HCT116 (cell line): ENCODE measurements around the gene RNASET2. TPM values are rescaled to one million over a fixed set of nuclear protein-coding genes. Genes with fewer than 3 reads are reported as not detected.

Source experiments
- ATAC-seq: fragments of 200-7000 bp; cut with Tn5 transposase; 2 replicates; pipeline ENCODE4 v1.9.1; 2020; ENCODE audit warnings: mild to moderate bottlenecking, moderate library complexity
- BruUV-seq: library from RNA; stranded (reverse); fragments of 400-500 nt; replicated peaks from 2 replicates; lab custom pipeline; 2021; lab: Mats Ljungman, UMichigan
- CTCF ChIA-PET: fragments of 300-600 bp; sonication (Branson Sonifier 250); formaldehyde crosslinking; loops from one replicate; lab custom pipeline; 2021; ENCODE audit warnings: antibody characterized with exemption; lab: Charles Lee
- POLR2A ChIA-PET: fragments of 300-600, 350-600 bp; sonication (Branson Sonifier 250); formaldehyde crosslinking; loops from one replicate; lab custom pipeline; 2021; ENCODE audit warnings: antibody characterized with exemption; lab: Charles Lee
- RAD21 ChIA-PET, 2 experiments: fragments of 300-600 bp; sonication (Branson Sonifier 250); formaldehyde crosslinking; loops; one replicate each; lab custom pipeline; 2023; ENCODE audit warnings: low total read pairs in 2 of 2; ENCODE audit not compliant: uncharacterized antibody in 2 of 2, unreplicated experiment in 2 of 2, low non-redundant PET in 1 of 2; lab: Charles Lee
- DNase-seq: peaks from one replicate; pipeline ENCODE4 v3.0.0-alpha.2; 2010; ENCODE audit warnings: low read depth, low spot score
- H2AFZ ChIP-seq: fragments of 200-600 bp; shearing (Covaris generic), sonication (generic); 2 replicates; pipeline ENCODE4 v1.6.1; 2017; ENCODE audit warnings: low read depth, mixed run types, mixed read lengths, antibody characterized with exemption, low read length; ENCODE audit not compliant: poor library complexity, severe bottlenecking
- H3K27ac ChIP-seq: 2 replicates; pipeline ENCODE4 v1.5.1; 2012; ENCODE audit warnings: low read depth, low read length
- H3K27me3 ChIP-seq: fragments of 200-600 bp; sonication (generic); 2 replicates; pipeline ENCODE4 v1.6.1; 2016; ENCODE audit warnings: mixed run types, low read length, mixed read lengths; ENCODE audit not compliant: insufficient read depth
- H3K36me3 ChIP-seq, 2 experiments: fragments of 200-500 bp in 1 of 2; fragments of 200-600 bp in 1 of 2; sonication (Bioruptor generic) in 1 of 2; sonication (generic) in 1 of 2; 2 replicates each; pipeline versions ENCODE4 v1.5.1 to v1.6.1; 2014 to 2016; ENCODE audit warnings: low read length in 2 of 2, inconsistent platforms in 1 of 2, mixed read lengths in 1 of 2, mixed run types in 1 of 2; ENCODE audit not compliant: insufficient read depth in 2 of 2, control insufficient read depth in 1 of 2
- H3K4me1 ChIP-seq, 2 experiments: fragments of 200-600 bp in 1 of 2; sonication (generic) in 1 of 2; 2 replicates each; pipeline versions ENCODE4 v1.5.1 to v1.6.1; 2012 to 2017; ENCODE audit warnings: low read length in 2 of 2, inconsistent platforms in 1 of 2, mild to moderate bottlenecking in 1 of 2, mixed read lengths in 1 of 2, mixed run types in 1 of 2, moderate library complexity in 1 of 2; ENCODE audit not compliant: insufficient read depth in 2 of 2, control insufficient read depth in 1 of 2
- H3K4me2 ChIP-seq: fragments of 200-600 bp; sonication (generic); 2 replicates; pipeline ENCODE4 v1.6.1; 2017; ENCODE audit warnings: mixed run types, low read length, mixed read lengths
- H3K4me3 ChIP-seq, 2 experiments: fragments of 200-600 bp in 1 of 2; sonication (generic) in 1 of 2; replicated peaks in 1 of 2; 2 replicates each; pipeline ENCODE4 v1.5.1; 2011 to 2016; ENCODE audit warnings: low read length in 2 of 2, control low read depth in 1 of 2, low read depth in 1 of 2, mild to moderate bottlenecking in 1 of 2, mixed read lengths in 1 of 2, mixed run types in 1 of 2
- H3K79me2 ChIP-seq: fragments of 200-600 bp; sonication (generic); 2 replicates; pipeline ENCODE4 v1.6.1; 2017; ENCODE audit warnings: mild to moderate bottlenecking, mixed run types, low read length, moderate library complexity, mixed read lengths; ENCODE audit not compliant: insufficient read depth
- H3K9ac ChIP-seq: fragments of 200-600 bp; sonication (generic); 2 replicates; pipeline ENCODE4 v1.6.1; 2016; ENCODE audit warnings: low read length, mixed read lengths
- H3K9me2 ChIP-seq: fragments of 200-600 bp; sonication (generic), shearing (Covaris generic); 2 replicates; pipeline ENCODE4 v1.6.1; 2017; ENCODE audit warnings: mixed run types, mild to moderate bottlenecking, moderate library complexity; ENCODE audit not compliant: insufficient read depth
- H3K9me3 ChIP-seq, 2 experiments: fragments of 200-500 bp in 1 of 2; fragments of 200-600 bp in 1 of 2; sonication (Bioruptor generic) in 1 of 2; sonication (generic) in 1 of 2; 2 replicates each; pipeline ENCODE4 v1.6.1; 2014 to 2017; ENCODE audit warnings: low read length in 2 of 2, mixed read lengths in 2 of 2, inconsistent platforms in 1 of 2, low read depth in 1 of 2, mild to moderate bottlenecking in 1 of 2, mixed run types in 1 of 2, moderate library complexity in 1 of 2; ENCODE audit not compliant: control insufficient read depth in 1 of 2, insufficient read depth in 1 of 2
- H4K20me1 ChIP-seq: fragments of 200-600 bp; sonication (generic), shearing (Covaris generic); 2 replicates; pipeline ENCODE4 v1.6.1; 2017; ENCODE audit warnings: mixed run types, mild to moderate bottlenecking, moderate library complexity; ENCODE audit not compliant: insufficient read depth
- ATF3 ChIP-seq: IDR thresholded peaks from 2 replicates; pipeline ENCODE4 v1.6.1; 2012
- CBX3 ChIP-seq: IDR thresholded peaks from 2 replicates; pipeline ENCODE4 v1.6.1; 2012; ENCODE audit warnings: low read depth
- CEBPB ChIP-seq: IDR thresholded peaks from 2 replicates; pipeline ENCODE4 v1.6.1; 2012; ENCODE audit warnings: low read depth
- CTCF ChIP-seq, 3 experiments: fragments of 200-600 bp in 1 of 3; sonication (generic) in 1 of 3; IDR thresholded peaks in 2 of 3; conservative IDR thresholded peaks in 1 of 3; 2 replicates each; pipeline ENCODE4 v1.5.1; 2012 to 2017; ENCODE audit warnings: low read depth in 2 of 3, low read length in 2 of 3, antibody characterized with exemption in 1 of 3, borderline replicate concordance in 1 of 3, control low read depth in 1 of 3, mild to moderate bottlenecking in 1 of 3, mixed read lengths in 1 of 3, mixed run types in 1 of 3, moderate library complexity in 1 of 3; ENCODE audit not compliant: insufficient read depth in 1 of 3
- EGR1 ChIP-seq: IDR thresholded peaks from 2 replicates; pipeline ENCODE4 v1.6.1; 2012; ENCODE audit warnings: low read depth
- ELF1 ChIP-seq: IDR thresholded peaks from 2 replicates; pipeline ENCODE4 v1.6.1; 2012; ENCODE audit warnings: low read depth, borderline replicate concordance
- EZH2 ChIP-seq: fragments of 200-600 bp; sonication (generic); IDR thresholded peaks from 2 replicates; pipeline ENCODE4 v1.6.1; 2017; ENCODE audit warnings: antibody characterized with exemption, mixed run types
- EZH2phosphoT487 ChIP-seq: fragments of 200-600 bp; IDR thresholded peaks from 2 replicates; pipeline ENCODE4 v1.6.1; 2018; ENCODE audit warnings: antibody characterized with exemption, borderline replicate concordance
- JUND ChIP-seq: IDR thresholded peaks from 2 replicates; pipeline ENCODE4 v1.6.1; 2012
- MAX ChIP-seq: IDR thresholded peaks from 2 replicates; pipeline ENCODE4 v1.6.1; 2012
- RAD21 ChIP-seq: IDR thresholded peaks from 2 replicates; pipeline ENCODE4 v1.6.1; 2012; ENCODE audit warnings: low read depth, mild to moderate bottlenecking
- SIN3A ChIP-seq: IDR thresholded peaks from 2 replicates; pipeline ENCODE4 v1.6.1; 2012; ENCODE audit warnings: low read depth
- SRF ChIP-seq: IDR thresholded peaks from 2 replicates; pipeline ENCODE4 v1.6.1; 2012; ENCODE audit warnings: low read depth
- TCF7L2 ChIP-seq: IDR thresholded peaks from 2 replicates; pipeline ENCODE4 v1.7.0; 2011; ENCODE audit warnings: borderline replicate concordance, inconsistent platforms; ENCODE audit not compliant: insufficient read depth, insufficient read length; ENCODE audit errors: extremely low read depth
- YY1 ChIP-seq: IDR thresholded peaks from 2 replicates; pipeline ENCODE4 v1.6.1; 2011; ENCODE audit warnings: low read length, low read depth, moderate library complexity, mild to moderate bottlenecking; ENCODE audit not compliant: insufficient replicate concordance; ENCODE audit errors: extremely low read depth
- ZBTB33 ChIP-seq: IDR thresholded peaks from 2 replicates; pipeline ENCODE4 v1.6.1; 2011; ENCODE audit warnings: mild to moderate bottlenecking, low read length, moderate library complexity; ENCODE audit not compliant: insufficient replicate concordance; ENCODE audit errors: extremely low read depth
- ZFX ChIP-seq: fragments of 450-650 bp; IDR thresholded peaks from 2 replicates; pipeline ENCODE4 v1.6.1; 2017
- ZNF274 ChIP-seq: fragments of 200-500 bp; sonication (Bioruptor generic); IDR thresholded peaks from 2 replicates; pipeline ENCODE4 v1.6.1; 2014; ENCODE audit warnings: mild to moderate bottlenecking, low read depth, low read length, inconsistent platforms
- intact Hi-C: fragments of 100-400 bp; cut with micrococcal nuclease; formaldehyde crosslinking; loops from 2 replicates; pipeline ENCODE4 v1.10.0; 2022
- total RNA-seq: library from RNA; stranded (reverse); gene quantifications from one replicate; pipeline ENCODE4 v1.2.1, GENCODE V29; 2021; ENCODE audit not compliant: unreplicated experiment
- TF ChIP-seq, protein P1 (sequence below): IDR thresholded peaks from 2 replicates; pipeline ENCODE4 v1.6.1; 2012; ENCODE audit warnings: low read depth

The RNASET2 gene
- total RNA-seq, 1 experiment from 2014 or later, result 32.8 TPM

DNA sequence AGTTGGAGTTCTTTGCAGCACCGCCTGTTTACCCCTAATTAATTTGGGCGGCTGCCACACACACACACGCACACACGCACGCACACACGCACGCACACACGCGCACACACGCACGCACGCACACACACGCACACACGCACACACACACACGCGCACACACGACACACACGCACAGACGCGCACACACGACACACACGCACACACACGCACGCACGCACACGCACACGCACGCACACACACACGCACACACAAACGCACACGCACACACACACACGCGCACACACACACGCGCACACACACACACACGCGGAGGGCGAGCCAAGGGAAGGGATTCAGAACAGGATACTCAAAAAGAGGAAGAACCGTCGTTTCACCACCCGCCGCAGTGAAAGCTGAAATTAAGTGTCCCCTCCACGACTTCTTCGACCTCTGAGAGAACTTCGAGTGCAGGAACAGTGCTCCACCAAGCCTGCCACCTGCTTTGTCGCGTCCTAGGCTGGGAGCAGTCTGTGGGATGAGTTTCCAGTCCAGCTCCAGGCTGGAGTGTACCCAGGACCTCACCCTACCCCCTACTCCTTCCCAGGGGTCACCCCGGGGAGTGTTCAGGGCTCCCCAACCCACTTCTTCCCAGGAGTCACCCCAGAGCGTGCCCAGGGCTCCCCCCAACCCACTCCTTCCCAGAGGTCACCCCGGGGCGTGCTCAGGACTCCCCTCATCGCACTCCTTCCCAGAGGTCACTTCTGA is 1.1 kb downstream of the RNASET2 start:
- Histone ChIP-seq H3K4me3 (peak overlapping the region; percentile 67 to 82), H3K9ac (peak overlapping the region; percentile 74), H3K36me3 (0 out of 4 replicates have a peak, but pooled peaks cover 0 to 6% of the 10 kb centered on the region in 2 experiments), H3K4me2 (peak overlapping the region; percentile 97), H3K9me2 (no peaks in the 10 kb centered on the region), H3K9me3 (no peaks in the 10 kb centered on the region), H4K20me1 (no peaks in the 10 kb centered on the region), H3K27me3 (no peaks in the 10 kb centered on the region), H3K4me1 (peaks cover 4 to 23% of the 10 kb centered on the region in 2 experiments; a peak in 3 of 4 replicates), H2AFZ (no peak overlapping the region), H3K27ac (peak overlapping the region; percentile 42; the same call in 1 of the 2 replicates), H3K79me2 (no peaks in the 10 kb centered on the region)
- no peak for ATAC-seq
- no peak for DNase-seq
- TF ChIP-seq ZBTB33 (no peak), ATF3 (no peak), ELF1 (no peak), TCF7L2 (no peak), ZNF274 (no peak), EZH2 (no peak), SRF (no peak), CEBPB (no peak), SIN3A (no peak), EZH2phosphoT487 (no peak), YY1 (no peak), CTCF (IDR thresholded peaks at IDR 0.05 in 2 of 3, conservative IDR thresholded peaks at IDR 0.05 in 1 of 3; ENCODE audit: borderline replicate concordance in 1 of 3, insufficient read depth in 1 of 3, low read depth in 2 of 3, low read length in 2 of 3) (no peak), RAD21 (no peak), CBX3 (no peak), EGR1 (no peak), JUND (no peak), ZFX (no peak), MAX (no peak)
- TF ChIP-seq, protein P1, sequence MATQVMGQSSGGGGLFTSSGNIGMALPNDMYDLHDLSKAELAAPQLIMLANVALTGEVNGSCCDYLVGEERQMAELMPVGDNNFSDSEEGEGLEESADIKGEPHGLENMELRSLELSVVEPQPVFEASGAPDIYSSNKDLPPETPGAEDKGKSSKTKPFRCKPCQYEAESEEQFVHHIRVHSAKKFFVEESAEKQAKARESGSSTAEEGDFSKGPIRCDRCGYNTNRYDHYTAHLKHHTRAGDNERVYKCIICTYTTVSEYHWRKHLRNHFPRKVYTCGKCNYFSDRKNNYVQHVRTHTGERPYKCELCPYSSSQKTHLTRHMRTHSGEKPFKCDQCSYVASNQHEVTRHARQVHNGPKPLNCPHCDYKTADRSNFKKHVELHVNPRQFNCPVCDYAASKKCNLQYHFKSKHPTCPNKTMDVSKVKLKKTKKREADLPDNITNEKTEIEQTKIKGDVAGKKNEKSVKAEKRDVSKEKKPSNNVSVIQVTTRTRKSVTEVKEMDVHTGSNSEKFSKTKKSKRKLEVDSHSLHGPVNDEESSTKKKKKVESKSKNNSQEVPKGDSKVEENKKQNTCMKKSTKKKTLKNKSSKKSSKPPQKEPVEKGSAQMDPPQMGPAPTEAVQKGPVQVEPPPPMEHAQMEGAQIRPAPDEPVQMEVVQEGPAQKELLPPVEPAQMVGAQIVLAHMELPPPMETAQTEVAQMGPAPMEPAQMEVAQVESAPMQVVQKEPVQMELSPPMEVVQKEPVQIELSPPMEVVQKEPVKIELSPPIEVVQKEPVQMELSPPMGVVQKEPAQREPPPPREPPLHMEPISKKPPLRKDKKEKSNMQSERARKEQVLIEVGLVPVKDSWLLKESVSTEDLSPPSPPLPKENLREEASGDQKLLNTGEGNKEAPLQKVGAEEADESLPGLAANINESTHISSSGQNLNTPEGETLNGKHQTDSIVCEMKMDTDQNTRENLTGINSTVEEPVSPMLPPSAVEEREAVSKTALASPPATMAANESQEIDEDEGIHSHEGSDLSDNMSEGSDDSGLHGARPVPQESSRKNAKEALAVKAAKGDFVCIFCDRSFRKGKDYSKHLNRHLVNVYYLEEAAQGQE, result no peak
- POLR2A ChIA-PET, result no interaction called here
- RAD21 ChIA-PET, result no interaction called here
- BruUV-seq, result no TSS peak
- intact Hi-C loops, result no loop called here
- CTCF ChIA-PET, result interaction anchor here (2.2 kb wide), 1 partner anchor 181 kb away, joined by 7 read pairs; no protein-coding TSS in a partner anchor
